Pulmonary artery endothelial cell (primary cell): ENCODE data around the gene FBXL5. TPM values are rescaled to one million over a fixed set of nuclear protein-coding genes. Genes with fewer than 3 reads are reported as not detected.
A peak's percentile ranks its signal among the peaks of the same experiment; 100 is the strongest.

Source experiments
- DNase-seq: peaks from one replicate; pipeline ENCODE4 v3.0.0-alpha.2; 2011; ENCODE audit warnings: low read depth, low spot score
- total RNA-seq: library from RNA; depleted of rRNA; stranded (reverse); fragments of >200 nt; gene quantifications from 2 replicates; pipeline ENCODE4 v1.2.3, GENCODE V29; 2014

The FBXL5 gene
- 71.3 and 149 TPM in 2 replicates for total RNA-seq

GRCh38 chr4:15655223-15656037, at the start of gene FBXL5:
Gene FBXL5 (minus strand): TSS chr4:15655357. CDS start chr4:15655287, 70 bp downstream.
- peak; percentile 48 for DNase-seq

- no peak for DNase-seq
Measured at GRCh38 chr4:15704129-15704528, 49.0 kb upstream of the FBXL5 start.

GRCh38 chr4:15703439-15703838, 48.3 kb upstream of the FBXL5 start:
- no peak for DNase-seq

GRCh38 chr4:15702941-15703403, 47.8 kb upstream of the FBXL5 start, which contains the start of gene BST1:
Gene BST1 (plus strand): TSS chr4:15703065. CDS start chr4:15703145, 80 bp downstream.
- DNase-seq: no peak

GRCh38 chr4:15696866-15697265, 41.7 kb upstream of the FBXL5 start:
- no peak for DNase-seq

- no peak for DNase-seq
Measured at GRCh38 chr4:15695729-15696128, 40.6 kb upstream of the FBXL5 start.

GRCh38 chr4:15695240-15695699, 40.1 kb upstream of the FBXL5 start:
- DNase-seq: peak; percentile 43

GRCh38 chr4:15694431-15694830, 39.3 kb upstream of the FBXL5 start:
- DNase-seq: no peak

- DNase-seq: no peak
Measured at GRCh38 chr4:15692602-15693001, 37.4 kb upstream of the FBXL5 start.

- DNase-seq: peak; percentile 30
Measured at GRCh38 chr4:15691346-15692135, 36.4 kb upstream of the FBXL5 start.

- peak; percentile 94 for DNase-seq
Measured at GRCh38 chr4:15690020-15690809, 35.1 kb upstream of the FBXL5 start.

- DNase-seq: no peak
Measured at GRCh38 chr4:15689540-15689939, 34.4 kb upstream of the FBXL5 start.

- no peak for DNase-seq
Measured at GRCh38 chr4:15688051-15688450, 32.9 kb upstream of the FBXL5 start.

- no peak for DNase-seq
Measured at GRCh38 chr4:15684498-15684897, 29.3 kb upstream of the FBXL5 start.

GRCh38 chr4:15683143-15683495, 28.0 kb upstream of the FBXL5 start:
- no peak for DNase-seq

- no peak for DNase-seq
Measured at GRCh38 chr4:15682242-15683142, 27.3 kb upstream of the FBXL5 start.

- peak; percentile 90 for DNase-seq
Measured at GRCh38 chr4:15681372-15682241, 26.4 kb upstream of the FBXL5 start, which contains the start of gene FAM200B. Gene FAM200B (plus strand): TSS chr4:15681827. CDS start chr4:15686978, 5,151 bp downstream.

- no peak for DNase-seq
Measured at GRCh38 chr4:15681067-15681371, 25.9 kb upstream of the FBXL5 start.

GRCh38 chr4:15677507-15677988, 22.4 kb upstream of the FBXL5 start:
- no peak for DNase-seq
